Upper lobe of left lung (tissue), 6 donors: Measurements from ENCODE around the gene CABS1. TPM values are rescaled to one million over a fixed set of nuclear protein-coding genes. Genes with fewer than 3 reads are reported as not detected.

ENCODE experiments used
- ATAC-seq, 2 donors: fragments of 200-7000 bp; cut with Tn5 transposase; one replicate each; pipeline ENCODE4 v1.9.1; 2022; ENCODE audit warnings: mild to moderate bottlenecking in 2 of 2, moderate library complexity in 2 of 2; ENCODE audit not compliant: low FRiP score in 2 of 2
- DNase-seq, 2 donors: peaks; one replicate each; pipeline ENCODE4 v3.0.0-alpha.2; 2019 to 2020
- H3K27ac ChIP-seq, 4 donors: fragments of 200-600 bp; sonication (generic); one replicate each; pipeline ENCODE4 v1.5.1; 2016 to 2019
- H3K27me3 ChIP-seq, 4 donors: fragments of 200-600 bp; sonication (generic); one replicate each; pipeline ENCODE4 v1.5.1; 2017 to 2019
- H3K36me3 ChIP-seq, 4 donors: fragments of 200-600 bp; sonication (generic); one replicate each; pipeline ENCODE4 v1.5.1; 2016 to 2019
- H3K4me1 ChIP-seq, 4 donors: fragments of 200-600 bp; sonication (generic); one replicate each; pipeline ENCODE4 v1.5.1; 2018 to 2019
- H3K4me3 ChIP-seq, 4 donors: fragments of 200-600 bp; sonication (generic); one replicate each; pipeline ENCODE4 v1.5.1; 2017 to 2019; ENCODE audit warnings: mild to moderate bottlenecking in 2 of 4, moderate library complexity in 1 of 4
- H3K9me3 ChIP-seq, 4 donors: fragments of 200-600 bp; sonication (generic); one replicate each; pipeline ENCODE4 v1.5.1; 2018 to 2019
- CTCF ChIP-seq, 6 experiments: fragments of 450-650 bp in 4 of 6; fragments of 200-600 bp in 2 of 6; sonication (generic) in 2 of 6; IDR thresholded peaks; one replicate each; pipeline ENCODE4 v1.5.1; 2016 to 2019; ENCODE audit warnings: antibody characterized with exemption in 6 of 6
- EP300 ChIP-seq, 4 donors: sonication (generic); formaldehyde crosslinking; IDR thresholded peaks; one replicate each; pipeline ENCODE4 v1.5.1; 2017; ENCODE audit warnings: antibody characterized with exemption in 4 of 4, control low read depth in 2 of 4
- POLR2A ChIP-seq, 4 donors: fragments of 450-650 bp; IDR thresholded peaks; one replicate each; pipeline ENCODE4 v1.5.1; 2016 to 2017; ENCODE audit warnings: antibody characterized with exemption in 4 of 4, mild to moderate bottlenecking in 2 of 4
- POLR2AphosphoS5 ChIP-seq, 2 donors: sonication (generic); formaldehyde crosslinking; IDR thresholded peaks; one replicate each; pipeline ENCODE4 v1.5.1; 2017; ENCODE audit warnings: antibody characterized with exemption in 2 of 2
- WGBS, 2 donors: methylation state at CpG; one replicate each; pipeline ENCODE4 v1.1.5; 2017 to 2018; 5-methylcytosine and 5-hydroxymethylcytosine counted together
- total RNA-seq, 6 donors: library from RNA; depleted of rRNA in 4 of 6; stranded (reverse); fragments of >200 nt in 4 of 6; gene quantifications; one replicate each; pipeline versions ENCODE4 v1.1.0 to v1.2.1, GENCODE V29; 2016 to 2021
- donor health status: DM: no; HTN: no; CAD: no; lungs with moderate emphysema.
- donor health status: DM: no; HTN: yes; CAD: no; lungs with severe emphysema.

CABS1 gene
- total RNA-seq, 6 donors from 2014 or later: not detected

GRCh38 chr4:70356185-70356584 is 21.4 kb downstream of the CABS1 start:
- ATAC-seq (no peak), DNase-seq (no peak)
- WGBS, 2 donors: 25 to 82% methylated on average over 1 of the region's 1 CpG
- H3K9me3 ChIP-seq: no peaks in the 10 kb centered on the region
- H3K27ac ChIP-seq: no peak overlapping the region
- no peaks in the 10 kb centered on the region for H3K4me1 ChIP-seq
- H3K36me3 ChIP-seq: no peaks in the 10 kb centered on the region
- no peaks in the 10 kb centered on the region for H3K27me3 ChIP-seq
- no peak for TF ChIP-seq CTCF (IDR thresholded peaks at IDR 0.05)
- no peak for TF ChIP-seq POLR2A (IDR thresholded peaks at IDR 0.05)
- TF ChIP-seq EP300 (IDR thresholded peaks at IDR 0.05): no peak
- TF ChIP-seq POLR2AphosphoS5 (IDR thresholded peaks at IDR 0.05): no peak
- H3K4me3 ChIP-seq: no peak overlapping the region

- 49 to 50% methylated on average over 3 of the region's 3 CpGs for WGBS, 2 donors
- no peaks in the 10 kb centered on the region for H3K27me3 ChIP-seq
- DNase-seq: no peak
Measured at GRCh38 chr4:70359115-70359661, 24.4 kb downstream of the CABS1 start.

GRCh38 chr4:70360460-70360859 is 25.7 kb downstream of the CABS1 start, which contains the start of gene SMR3A:
Gene SMR3A (plus strand): TSS chr4:70360760. CDS start chr4:70362116, 1,356 bp downstream.
- H3K36me3 ChIP-seq: no peaks in the 10 kb centered on the region
- ATAC-seq (no peak), DNase-seq (no peak)
- TF ChIP-seq POLR2A (IDR thresholded peaks at IDR 0.05) (no peak), EP300 (IDR thresholded peaks at IDR 0.05) (no peak), CTCF (IDR thresholded peaks at IDR 0.05) (no peak), POLR2AphosphoS5 (IDR thresholded peaks at IDR 0.05) (no peak)
- H3K9me3 ChIP-seq: no peaks in the 10 kb centered on the region
- H3K4me3 ChIP-seq: no peak within 1 kb of the TSS
- WGBS, 2 donors: 70 to 71% methylated on average over 3 of the region's 3 CpGs
- no peak within 1 kb of the TSS for H3K27ac ChIP-seq
- H3K27me3 ChIP-seq: no peaks in the 10 kb centered on the region
- no peaks in the 10 kb centered on the region for H3K4me1 ChIP-seq

More at GRCh38 chr4:70359115-70359661, 24.4 kb downstream of the CABS1 start:
- H3K4me3 ChIP-seq: no peak overlapping the region
- H3K9me3 ChIP-seq: no peaks in the 10 kb centered on the region
- H3K4me1 ChIP-seq: no peaks in the 10 kb centered on the region
- TF ChIP-seq POLR2A (IDR thresholded peaks at IDR 0.05) (no peak), CTCF (IDR thresholded peaks at IDR 0.05) (no peak), EP300 (IDR thresholded peaks at IDR 0.05) (no peak), POLR2AphosphoS5 (IDR thresholded peaks at IDR 0.05) (no peak)
- H3K36me3 ChIP-seq: no peaks in the 10 kb centered on the region
- no peak for ATAC-seq
- no peak overlapping the region for H3K27ac ChIP-seq

GRCh38 chr4:70364002-70364401 is 29.2 kb downstream of the CABS1 start:
- WGBS, 2 donors: 86 to 90% methylated on average over 5 of the region's 5 CpGs
- Histone ChIP-seq H3K36me3 (no peaks in the 10 kb centered on the region), H3K4me1 (no peaks in the 10 kb centered on the region), H3K9me3 (no peaks in the 10 kb centered on the region), H3K27me3 (no peaks in the 10 kb centered on the region), H3K27ac (no peak overlapping the region), H3K4me3 (no peak overlapping the region)
- DNase-seq: no peak
- ATAC-seq: no peak
- TF ChIP-seq POLR2AphosphoS5 (IDR thresholded peaks at IDR 0.05) (no peak), EP300 (IDR thresholded peaks at IDR 0.05) (no peak)

- no peak overlapping the region for H3K27ac ChIP-seq
- no peaks in the 10 kb centered on the region for H3K4me1 ChIP-seq
- no peak overlapping the region for H3K4me3 ChIP-seq
- no peak for ATAC-seq
- H3K27me3 ChIP-seq: no peaks in the 10 kb centered on the region
- H3K9me3 ChIP-seq: no peaks in the 10 kb centered on the region
- no peak for DNase-seq
- no peak for TF ChIP-seq POLR2A (IDR thresholded peaks at IDR 0.05)
- TF ChIP-seq EP300 (IDR thresholded peaks at IDR 0.05): no peak
- no peak for TF ChIP-seq CTCF (IDR thresholded peaks at IDR 0.05)
- TF ChIP-seq POLR2AphosphoS5 (IDR thresholded peaks at IDR 0.05): no peak
- WGBS, 2 donors: 36 to 56% methylated on average over 2 of the region's 2 CpGs
- no peaks in the 10 kb centered on the region for H3K36me3 ChIP-seq
Measured at GRCh38 chr4:70365479-70365878, 30.7 kb downstream of the CABS1 start.
